ENCODE data around the gene DNAL1.
"Not testable (repeated sequence)": the region's sequence is repeated elsewhere in the genome, so short reads cannot be mapped to it uniquely, and the experiment has no call there.

The DNAL1 gene

GRCh38 chr14:73640796-73641365 is 3.9 kb upstream of the DNAL1 start:
- DNase-seq (ENCODE audit: low read depth), result no peak

DNA sequence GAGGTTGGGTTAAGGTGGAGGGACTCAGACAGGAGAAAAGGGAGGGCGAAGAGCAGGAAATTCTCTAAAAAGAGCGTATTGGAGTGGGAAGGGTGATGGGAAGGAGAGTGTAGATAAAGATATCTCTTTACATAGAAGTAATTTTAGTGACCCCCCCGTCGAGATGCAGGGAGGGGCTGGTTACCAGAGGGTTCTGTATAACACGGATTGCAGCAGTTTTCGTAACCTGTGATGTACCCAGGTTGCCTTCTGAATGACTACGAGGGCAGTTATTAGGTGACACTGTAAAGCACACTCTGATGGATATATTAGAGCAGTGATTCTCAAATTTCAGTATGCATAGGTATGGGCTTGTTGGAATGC is 443 bp downstream of the DNAL1 start:
- no peak for DNase-seq (ENCODE audit: low read depth)

- no peak for DNase-seq (ENCODE audit: low read depth)
Measured at GRCh38 chr14:73651005-73651404, 6.2 kb downstream of the DNAL1 start.

DNA sequence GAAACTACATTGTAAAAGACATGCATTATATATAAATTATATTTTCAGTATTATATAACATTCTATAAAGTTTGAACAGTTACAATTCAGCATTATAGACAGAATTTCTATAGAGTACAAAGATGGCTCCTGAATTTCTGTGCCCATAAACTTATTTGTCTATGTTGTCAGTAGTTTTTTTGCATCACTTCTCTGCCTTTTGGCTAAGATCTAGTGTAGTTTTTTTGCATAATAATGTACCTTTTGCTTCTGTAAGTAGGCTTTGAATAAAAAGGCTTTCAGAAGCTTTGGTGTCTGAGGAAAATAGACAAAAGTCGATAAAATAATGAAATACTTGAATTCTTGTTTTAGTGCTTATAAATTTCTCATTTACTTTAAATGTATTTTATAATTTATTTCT is 11.1 kb downstream of the DNAL1 start:
- no peak for DNase-seq (ENCODE audit: low read depth)

DNA sequence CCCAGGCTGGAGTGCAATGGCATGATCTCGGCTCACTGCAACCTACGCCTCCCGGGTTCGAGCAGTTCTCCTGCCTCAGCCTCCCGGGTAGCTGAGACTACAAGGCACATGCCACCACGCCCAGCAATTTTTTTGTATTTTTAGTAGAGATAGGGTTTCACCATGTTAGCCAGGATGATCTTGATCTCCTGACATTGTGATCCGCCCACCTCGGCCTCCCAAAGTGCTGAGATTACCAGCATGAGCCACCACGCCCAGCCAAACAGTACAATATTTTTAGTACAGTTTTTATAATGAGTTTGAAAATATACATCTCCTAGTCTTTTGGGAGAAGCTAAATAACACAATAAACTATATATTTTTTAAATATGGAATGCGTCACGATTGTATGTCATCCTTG is 14.4 kb downstream of the DNAL1 start:
- not testable (repeated sequence) for DNase-seq (ENCODE audit: low read depth)

GRCh38 chr14:73660511-73660910 is 15.7 kb downstream of the DNAL1 start:
- DNase-seq (ENCODE audit: low read depth), result no peak

DNA sequence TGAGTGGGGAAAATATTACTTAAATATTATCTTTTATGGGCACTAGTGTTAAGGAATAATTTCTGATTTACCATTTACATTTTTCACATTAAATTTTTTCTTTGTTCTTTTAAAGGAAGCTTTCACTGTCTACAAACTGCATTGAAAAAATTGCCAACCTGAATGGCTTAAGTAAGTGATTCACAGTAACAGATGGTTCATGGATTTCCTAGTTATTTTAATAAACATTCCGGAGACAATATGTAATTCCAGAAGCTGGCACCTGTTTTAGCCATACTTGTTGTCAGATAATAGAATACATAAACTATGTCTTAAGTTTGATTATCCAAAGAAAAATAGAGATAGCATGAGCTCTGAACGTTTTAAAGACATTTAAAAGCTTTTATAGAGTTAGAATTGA is 17.1 kb downstream of the DNAL1 start:
- no peak for DNase-seq (ENCODE audit: low read depth)

- DNase-seq (ENCODE audit: low read depth), result no peak
Measured at GRCh38 chr14:73662487-73662943, 17.7 kb downstream of the DNAL1 start.

GRCh38 chr14:73663548-73664212 is 18.9 kb downstream of the DNAL1 start:
- DNase-seq (ENCODE audit: low read depth), result no peak

GRCh38 chr14:73665130-73665529 is 20.3 kb downstream of the DNAL1 start:
- no peak for DNase-seq (ENCODE audit: low read depth)

- DNase-seq (ENCODE audit: low read depth), result no peak
Measured at GRCh38 chr14:73666583-73666982, 21.8 kb downstream of the DNAL1 start.

GRCh38 chr14:73667854-73668253 is 23.1 kb downstream of the DNAL1 start:
- DNase-seq (ENCODE audit: low read depth), result no peak

GRCh38 chr14:73674986-73675385 is 30.2 kb downstream of the DNAL1 start:
- no peak for DNase-seq (ENCODE audit: low read depth)

DNA sequence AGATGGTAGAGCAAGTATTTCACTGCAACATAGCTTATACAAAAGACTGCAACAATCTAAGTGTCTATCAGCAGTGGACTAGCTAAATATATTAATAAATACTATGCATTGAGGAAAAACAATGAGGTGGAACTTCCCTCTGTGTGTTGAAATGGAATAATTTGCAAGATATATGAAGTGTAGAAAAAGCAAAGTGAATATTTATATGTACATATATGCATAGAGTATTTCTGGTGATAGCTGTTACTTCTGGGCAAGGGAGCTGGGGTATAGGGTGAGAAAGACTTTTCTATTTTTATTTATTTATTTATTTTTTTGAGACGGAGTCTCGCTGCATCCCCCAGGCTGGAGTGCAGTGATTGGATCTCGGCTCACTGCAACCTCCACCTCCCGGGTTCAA is 33.9 kb downstream of the DNAL1 start:
- DNase-seq (ENCODE audit: low read depth), result no peak

DNA sequence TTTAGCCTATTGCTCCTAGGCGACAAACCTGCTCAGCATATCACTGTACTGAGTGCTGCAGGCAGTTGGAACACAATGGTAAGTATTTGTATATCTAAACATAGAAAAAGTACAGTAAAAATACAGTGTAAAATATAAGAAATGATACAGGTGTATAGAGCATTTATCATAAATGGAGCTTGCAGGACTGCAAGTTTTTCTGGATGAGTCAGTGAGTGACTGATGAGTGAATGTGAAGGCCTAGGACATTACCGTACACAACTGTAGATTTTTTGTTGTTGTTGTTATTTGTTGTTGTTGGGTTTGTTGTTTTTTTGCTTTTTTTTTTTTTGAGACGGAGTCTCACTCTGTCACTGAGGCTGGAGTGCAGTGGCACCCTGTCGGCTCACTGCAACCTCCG is 36.0 kb downstream of the DNAL1 start:
- no peak for DNase-seq (ENCODE audit: low read depth)

DNA sequence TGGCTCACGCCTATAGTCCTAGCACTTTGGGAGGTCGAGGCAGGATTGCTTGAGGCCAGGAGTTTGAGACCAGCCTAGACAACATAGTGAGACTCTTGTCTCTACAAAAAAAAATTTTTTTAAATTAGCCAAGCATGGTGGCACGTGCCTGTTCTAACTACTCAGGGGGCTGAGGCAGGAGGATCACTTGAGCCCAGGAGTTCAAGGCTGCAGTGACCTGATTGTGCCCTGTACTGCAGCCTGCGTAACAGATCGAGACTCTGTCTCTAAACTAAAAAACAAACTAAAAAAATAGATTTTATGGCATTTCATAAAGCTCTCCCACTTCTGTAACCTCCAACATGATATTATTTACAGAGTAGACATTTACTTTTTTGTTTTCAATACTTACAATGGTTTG is 39.8 kb downstream of the DNAL1 start:
- DNase-seq (ENCODE audit: low read depth), result no peak

DNA sequence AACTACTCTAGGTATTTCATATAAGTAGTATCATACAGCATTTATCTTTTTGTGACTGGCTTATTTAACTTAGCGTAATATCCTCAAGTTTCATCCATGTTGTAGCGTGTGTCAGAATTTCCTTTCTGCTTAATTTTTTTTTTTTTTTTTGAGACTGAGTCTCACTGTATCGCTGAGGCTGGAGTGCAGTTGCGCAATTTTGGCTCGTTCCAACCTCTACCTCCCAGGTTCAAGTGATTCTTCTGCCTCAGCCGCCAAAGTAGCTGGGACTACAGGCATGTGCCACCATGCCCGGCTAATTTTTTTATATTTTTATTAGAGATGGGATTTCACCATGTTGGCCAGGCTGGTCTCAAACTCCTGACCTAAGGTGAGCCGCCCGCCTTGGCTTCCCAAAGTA is 40.5 kb downstream of the DNAL1 start:
- DNase-seq (ENCODE audit: low read depth), result no peak

DNA sequence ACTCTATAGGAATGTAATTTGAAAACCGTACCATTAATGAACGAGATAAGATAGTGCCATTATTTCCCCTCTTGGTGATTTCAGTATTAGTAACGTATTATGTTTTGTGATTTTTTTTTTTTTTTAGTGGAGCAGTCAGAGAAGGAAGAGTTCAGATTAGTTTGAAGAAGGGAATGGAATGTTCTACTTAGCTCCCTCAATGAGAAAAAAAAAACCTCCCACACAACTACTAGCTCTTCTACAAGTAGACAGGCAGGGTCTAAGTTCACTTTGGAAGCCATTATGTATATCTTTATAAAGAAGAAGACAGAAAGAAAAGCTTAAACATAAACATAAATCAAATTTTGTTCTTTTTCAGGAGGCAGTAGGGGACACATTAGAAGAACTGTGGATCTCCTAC is 42.1 kb downstream of the DNAL1 start:
- DNase-seq (ENCODE audit: low read depth), result no peak

- no peak for DNase-seq (ENCODE audit: low read depth)
Measured at GRCh38 chr14:73694083-73694482, 49.3 kb downstream of the DNAL1 start.

GRCh38 chr14:73695082-73695481 is 50.3 kb downstream of the DNAL1 start:
- DNase-seq (ENCODE audit: low read depth), result no peak

DNA sequence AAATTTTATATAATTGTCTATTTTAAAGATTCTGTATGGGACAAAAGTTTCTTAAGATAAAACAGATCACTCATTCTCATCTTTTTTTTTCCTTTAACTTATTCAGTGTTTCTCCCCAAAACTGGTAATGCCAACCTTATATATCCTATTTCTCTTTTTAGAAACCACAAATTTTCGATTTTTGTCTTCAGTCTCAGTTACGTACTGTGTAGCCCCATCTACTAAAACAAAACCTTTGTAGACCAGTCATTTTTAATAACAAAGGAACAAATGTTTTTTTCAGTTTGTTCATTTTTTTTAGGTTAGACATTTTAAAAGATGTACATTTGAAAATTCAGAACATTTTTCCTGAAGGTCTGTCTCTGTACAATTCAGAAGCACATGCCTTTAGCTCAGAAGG is 51.2 kb downstream of the DNAL1 start:
- DNase-seq (ENCODE audit: low read depth), result no peak

DNA sequence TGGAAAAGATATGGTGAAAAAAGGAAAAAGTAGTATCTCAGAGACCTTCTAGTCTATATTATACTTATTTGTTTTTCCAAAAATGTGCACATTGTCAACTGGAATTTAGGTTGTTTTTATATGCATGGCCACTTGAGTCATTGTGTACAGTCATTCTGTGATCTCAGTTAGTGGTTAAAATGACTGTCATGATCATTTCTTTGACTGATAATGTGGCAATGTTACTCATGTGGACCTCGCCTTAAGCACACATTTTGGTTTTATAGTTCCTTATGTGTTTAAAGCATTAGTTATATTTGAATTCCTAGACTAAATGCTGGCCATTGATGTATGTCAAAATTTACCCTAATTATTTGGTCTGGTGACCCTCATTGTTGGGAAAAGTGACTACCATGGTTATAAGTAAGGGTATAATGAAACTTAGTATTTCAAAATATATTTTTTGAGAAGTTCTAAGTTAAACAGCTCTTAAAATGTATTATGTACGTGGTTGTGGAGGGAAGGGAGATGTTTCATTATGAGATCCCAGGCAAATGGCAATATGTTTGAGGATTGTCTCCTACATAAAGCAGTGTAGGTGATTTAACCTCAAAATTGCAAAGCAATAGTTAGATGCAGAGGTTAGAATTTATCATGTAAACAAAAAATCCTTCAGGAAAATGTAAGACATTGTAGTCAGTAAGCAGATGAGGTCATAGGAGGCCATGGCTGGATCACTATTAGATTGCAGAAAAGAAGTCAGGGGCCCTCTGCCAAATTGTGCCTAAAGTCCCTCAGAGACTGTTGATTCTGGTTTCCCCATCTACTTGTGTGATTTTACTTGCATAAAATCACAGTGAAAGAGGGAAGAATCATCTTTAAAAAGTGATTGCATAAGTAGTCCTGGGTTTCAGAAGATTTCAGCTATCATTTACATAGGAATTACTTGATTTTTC is 51.9 kb downstream of the DNAL1 start:
- no peak for DNase-seq (ENCODE audit: low read depth)

DNA sequence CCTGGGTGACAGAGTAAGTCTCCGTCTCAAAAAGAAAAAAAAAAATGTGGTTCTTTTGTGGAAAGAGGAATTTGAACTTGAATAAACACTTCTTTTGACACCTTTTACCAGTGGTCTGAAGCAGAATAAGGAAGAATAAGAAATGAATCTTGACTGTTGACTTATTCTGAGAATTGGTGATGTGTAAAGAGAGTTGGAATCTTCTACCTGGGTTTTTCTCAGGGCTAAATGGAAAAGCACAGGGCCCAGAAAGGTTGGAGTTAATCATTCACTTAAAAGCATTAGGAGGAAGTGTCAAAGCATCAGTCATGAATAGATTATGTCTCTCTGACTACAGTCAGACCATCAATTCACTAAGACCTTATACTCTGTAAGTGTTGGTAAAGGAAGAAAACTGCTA is 55.5 kb downstream of the DNAL1 start:
- DNase-seq (ENCODE audit: low read depth), result no peak
